Activated CD4-positive, alpha-beta T cell treated with anti-CD3 and anti-CD28 coated beads, Interleukin-2, amount 50 U/mL, for 1 hour (primary cell): Measurements from ENCODE around the gene OR2AP1.
"Not testable (repeated sequence)": the region's sequence is repeated elsewhere in the genome, so short reads cannot be mapped to it uniquely, and the experiment has no call there.

Experiments used
- DNase-seq: peaks from one replicate; pipeline ENCODE4 v3.0.0-alpha.2; 2020

Gene OR2AP1

GRCh38 chr12:55572168-55572567 lies at the start of gene OR2AP1:
Gene OR2AP1 (plus strand): TSS chr12:55572468. CDS start chr12:55574415, 1,947 bp downstream.
- DNase-seq = no peak

GRCh38 chr12:55548235-55548634 lies 24.0 kb upstream of the OR2AP1 start:
- DNase-seq = not testable (repeated sequence)

GRCh38 chr12:55548756-55549155 lies 23.5 kb upstream of the OR2AP1 start:
- no peak for DNase-seq

- DNase-seq = no peak
Observed at GRCh38 chr12:55549302-55549701, 23.0 kb upstream of the OR2AP1 start, which contains the start of gene OR6C4. Gene OR6C4 (plus strand): TSS chr12:55549602. CDS start chr12:55551227, 1,625 bp downstream.

GRCh38 chr12:55554296-55554695 lies 18.0 kb upstream of the OR2AP1 start:
- no peak for DNase-seq

GRCh38 chr12:55570060-55570459 lies 2.2 kb upstream of the OR2AP1 start:
- not testable (repeated sequence) for DNase-seq

GRCh38 chr12:55570689-55571088 lies 1.6 kb upstream of the OR2AP1 start:
- DNase-seq = not testable (repeated sequence)

- DNase-seq = no peak
Observed at GRCh38 chr12:55582066-55582465, 9.8 kb downstream of the OR2AP1 start.

- DNase-seq = no peak
Observed at GRCh38 chr12:55585817-55586216, 13.5 kb downstream of the OR2AP1 start.

- not testable (repeated sequence) for DNase-seq
Observed at GRCh38 chr12:55590152-55590551, 17.9 kb downstream of the OR2AP1 start.

- no peak for DNase-seq
Observed at GRCh38 chr12:55607821-55608594, 35.7 kb downstream of the OR2AP1 start.

- no peak for DNase-seq
Observed at GRCh38 chr12:55610598-55610997, 38.3 kb downstream of the OR2AP1 start.

- no peak for DNase-seq
Observed at GRCh38 chr12:55612646-55613045, 40.4 kb downstream of the OR2AP1 start.

GRCh38 chr12:55614764-55615163 lies 42.5 kb downstream of the OR2AP1 start:
- DNase-seq = no peak

- DNase-seq = no peak
Observed at GRCh38 chr12:55619354-55620138, 47.3 kb downstream of the OR2AP1 start.

GRCh38 chr12:55624056-55624455 lies 51.8 kb downstream of the OR2AP1 start:
- DNase-seq = no peak
